AG10803 (cell line): ENCODE data around the gene CPNE1.
"Not testable (repeated sequence)": the region's sequence is repeated elsewhere in the genome, so short reads cannot be mapped to it uniquely, and the experiment has no call there.

Source experiments
- DNase-seq: peaks from one replicate; pipeline ENCODE4 v3.0.0; 2010; ENCODE audit warnings: low read depth
- H3K4me3 ChIP-seq: 2 replicates; pipeline ENCODE4 v1.5.1; 2011; ENCODE audit warnings: mild to moderate bottlenecking, low read length, control low read depth
- CTCF ChIP-seq: conservative IDR thresholded peaks from 2 replicates; pipeline ENCODE4 v1.5.1; 2011; ENCODE audit warnings: mild to moderate bottlenecking, low read length, control low read depth, inconsistent platforms

CPNE1 gene

GRCh38 chr20:35708502-35708901, 43.8 kb upstream of the CPNE1 start:
- no peak for TF ChIP-seq CTCF
- no peak for DNase-seq
- H3K4me3 ChIP-seq = no peak overlapping the region

- not testable (repeated sequence) for DNase-seq, H3K4me3 ChIP-seq
Observed at GRCh38 chr20:35706591-35707529, 42.2 kb upstream of the CPNE1 start.

- DNase-seq, H3K4me3 ChIP-seq: not testable (repeated sequence)
Observed at GRCh38 chr20:35705894-35706293, 41.2 kb upstream of the CPNE1 start.

GRCh38 chr20:35704514-35705261, 40.0 kb upstream of the CPNE1 start:
- TF ChIP-seq CTCF = no peak
- no peak for DNase-seq
- H3K4me3 ChIP-seq = no peak overlapping the region

- DNase-seq = no peak
- no peak overlapping the region for H3K4me3 ChIP-seq
- no peak for TF ChIP-seq CTCF
Observed at GRCh38 chr20:35702824-35703695, 38.4 kb upstream of the CPNE1 start.

- DNase-seq = peak; percentile 89
- TF ChIP-seq CTCF = no peak
- no peak overlapping the region for H3K4me3 ChIP-seq
Observed at GRCh38 chr20:35702051-35702823, 37.5 kb upstream of the CPNE1 start.

- no peak for DNase-seq
- peak overlapping the region; percentile 94 for H3K4me3 ChIP-seq
- TF ChIP-seq CTCF = no peak
Observed at GRCh38 chr20:35700625-35701148, 36.0 kb upstream of the CPNE1 start.
